K562 treated with DMSO at 1 percent for 4 hours (cell line): ENCODE results near the gene PNLDC1. TPM values are rescaled to one million over a fixed set of nuclear protein-coding genes. Genes with fewer than 3 reads are reported as not detected.

ENCODE experiments used
- total RNA-seq: library from RNA; unstranded; fragments of 300-600 nt; gene quantifications from 2 replicates; pipeline ENCODE4 v1.2.3, GENCODE V29; 2022; ENCODE audit not compliant: insufficient read depth

Gene PNLDC1, protein sequence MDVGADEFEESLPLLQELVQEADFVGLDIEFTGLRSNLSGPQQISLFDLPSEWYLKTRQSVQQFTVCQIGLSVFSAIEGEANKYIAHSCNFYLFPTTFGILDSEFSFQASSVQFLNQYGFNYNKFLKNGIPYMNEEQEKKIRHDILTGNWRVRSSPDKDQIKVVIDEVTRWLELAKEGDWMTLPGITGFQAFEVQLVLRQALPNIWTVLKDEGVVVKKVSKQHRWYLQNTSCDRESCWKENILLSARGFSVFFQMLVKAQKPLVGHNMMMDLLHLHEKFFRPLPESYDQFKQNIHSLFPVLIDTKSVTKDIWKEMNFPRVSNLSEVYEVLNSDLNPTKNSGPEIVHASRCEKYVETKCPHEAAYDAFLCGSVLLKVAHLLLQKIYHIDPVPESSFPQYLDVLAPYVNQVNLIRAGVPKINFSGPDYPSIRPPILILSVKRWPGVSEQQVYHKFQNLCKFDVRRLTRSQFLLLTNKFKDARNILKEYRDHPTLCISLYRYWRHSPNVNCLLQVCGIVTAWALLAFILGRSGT
- total RNA-seq, result not detected in 2 replicates

DNA sequence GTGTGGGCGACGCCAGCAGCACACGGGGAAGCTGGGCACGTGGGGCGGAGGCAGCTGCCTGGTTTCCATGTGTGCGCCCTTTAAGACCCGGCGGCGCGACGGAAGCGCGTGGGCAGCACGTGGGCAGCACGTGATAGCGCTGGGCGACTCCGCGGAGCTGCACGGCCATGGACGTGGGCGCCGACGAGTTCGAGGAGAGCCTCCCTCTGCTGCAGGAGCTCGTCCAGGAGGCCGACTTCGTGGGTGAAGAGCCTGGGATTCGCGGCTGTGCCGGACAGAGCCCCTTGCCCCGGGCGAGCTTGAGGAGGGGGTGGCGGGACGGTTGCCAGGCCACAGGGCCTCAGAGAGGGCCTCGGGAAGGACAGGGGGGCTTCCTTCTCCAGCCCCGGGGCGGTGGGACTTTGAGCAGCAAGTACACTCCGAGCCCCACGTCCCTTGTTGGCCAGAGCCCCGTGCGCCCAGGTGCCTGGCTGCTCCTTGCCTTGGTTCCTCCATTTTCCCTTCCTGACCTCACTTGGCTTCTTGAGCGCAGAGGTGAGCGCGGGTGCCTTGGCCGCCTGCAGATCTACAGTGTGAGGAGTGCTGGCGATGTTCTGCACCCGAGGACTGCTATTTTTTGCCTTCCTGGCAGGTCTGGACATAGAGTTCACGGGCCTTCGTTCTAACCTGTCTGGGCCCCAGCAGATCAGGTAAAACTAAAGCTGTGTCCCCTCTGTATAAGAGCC, at the start of gene PNLDC1:
PNLDC1 (plus strand) TSS at position 136 of the 725 bp plus-strand sequence; CDS start at position 168, 32 bp downstream.

GRCh38 chr6:159761873-159762680, 38.0 kb upstream of the PNLDC1 start, which contains the start of gene ACAT2:
Gene ACAT2, plus strand, starts transcription at chr6:159762045. Its CDS starts 43 bp downstream, at chr6:159762088.

DNA sequence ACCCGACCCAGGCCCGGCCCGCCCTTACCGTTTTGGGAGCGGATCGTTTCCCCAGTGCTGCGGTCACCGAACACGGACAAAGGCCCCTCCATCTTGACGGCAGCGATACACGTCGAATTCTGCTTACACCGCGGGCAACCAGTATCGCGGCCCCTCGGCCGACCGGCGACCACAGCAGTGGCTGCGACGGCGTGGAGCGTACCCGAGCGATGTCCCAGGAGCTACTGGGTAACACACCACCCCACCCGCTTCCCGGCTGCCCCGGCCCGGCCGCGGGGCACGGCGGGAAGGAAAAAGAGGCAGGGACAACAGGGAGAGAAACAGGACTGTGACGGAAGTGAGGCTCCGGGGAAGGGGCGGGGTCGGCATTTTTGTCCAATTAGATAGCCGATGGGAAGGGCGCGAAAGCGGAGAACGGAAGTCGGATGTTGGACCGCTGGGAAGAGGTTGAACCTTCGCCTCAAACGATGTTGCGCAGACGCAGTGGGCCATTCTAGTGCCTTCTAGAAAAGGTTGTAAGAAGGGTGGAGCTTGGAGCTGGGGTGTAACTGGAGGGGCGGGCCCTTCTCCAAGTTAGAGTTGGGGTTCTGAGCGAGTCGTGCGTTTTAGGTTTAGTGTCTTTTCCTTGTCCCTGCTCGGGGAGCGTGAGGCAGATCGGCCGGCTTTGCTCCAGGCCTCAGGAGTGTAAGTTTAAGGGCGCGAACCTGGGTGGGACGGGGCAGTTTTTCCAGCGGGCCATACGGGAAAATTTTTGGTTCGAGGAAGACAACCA, 10.5 kb upstream of the PNLDC1 start, which contains the start of gene TCP1:
TCP1 (minus strand) TSS at position 226 of the 772 bp plus-strand sequence; CDS start at position 92, 134 bp downstream.

DNA sequence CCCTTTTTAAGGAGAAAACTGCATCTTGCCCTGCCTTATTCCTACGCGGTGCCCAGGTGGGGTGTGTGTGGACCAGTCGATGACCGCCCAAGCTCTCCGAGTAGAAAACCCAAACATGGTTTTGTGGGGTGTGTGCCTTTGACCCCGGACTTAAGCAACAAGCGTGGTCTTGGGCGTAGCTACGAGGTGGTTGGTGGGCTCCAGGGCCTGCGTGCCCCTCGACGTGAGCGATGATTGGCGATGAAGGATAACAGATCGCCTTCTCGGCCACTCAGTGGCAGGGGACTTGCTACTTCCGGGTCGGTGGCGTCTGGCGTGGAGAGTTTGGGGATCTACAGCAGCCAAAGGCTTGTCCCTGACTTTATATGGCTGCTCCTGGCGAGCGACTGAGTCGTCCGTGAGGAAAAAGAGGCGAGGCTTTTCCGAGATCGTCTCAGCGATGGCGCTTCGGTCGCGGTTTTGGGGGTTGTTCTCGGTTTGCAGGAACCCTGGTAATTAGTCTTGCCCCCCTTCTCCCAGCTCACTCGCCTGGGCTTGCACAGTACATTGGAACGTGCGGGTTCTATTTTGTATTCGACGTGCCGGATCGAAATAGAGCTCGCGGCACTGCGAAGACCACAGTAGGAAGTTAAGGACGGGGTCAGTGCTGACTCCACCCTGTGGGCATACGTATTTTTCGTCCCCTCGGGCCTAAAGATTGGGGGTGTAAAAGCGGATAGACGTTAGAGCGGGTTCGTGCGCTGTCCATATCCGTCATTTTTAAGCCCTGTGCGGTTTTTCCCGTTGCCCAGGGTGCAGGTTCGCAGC, 9.7 kb upstream of the PNLDC1 start, which contains the start of gene MRPL18:
MRPL18 (plus strand) TSS at position 319 of the 807 bp plus-strand sequence; CDS start at position 440, 121 bp downstream.

Other genes with a start within 250 kb of the PNLDC1 start
- 65.8 and 68.5 TPM in 2 replicates for gene SOD2, start 107.0 kb upstream of the PNLDC1 start, total RNA-seq
- gene WTAP, start 72.8 kb upstream of the PNLDC1 start, total RNA-seq, result 56.8 and 65.8 TPM in 2 replicates
- gene ACAT2, start 38.2 kb upstream of the PNLDC1 start, total RNA-seq, result 30.7 and 33.2 TPM in 2 replicates
- 187 and 223 TPM in 2 replicates for gene TCP1, start 10.7 kb upstream of the PNLDC1 start, total RNA-seq
- 127 and 132 TPM in 2 replicates for gene MRPL18, start 9.8 kb upstream of the PNLDC1 start, total RNA-seq
- gene MAS1, start 90.7 kb downstream of the PNLDC1 start, total RNA-seq, result not detected in 2 replicates
- 55.1 and 77.0 TPM in 2 replicates for gene IGF2R, start 168.8 kb downstream of the PNLDC1 start, total RNA-seq